Forelimb muscle (tissue), 1 donor: ENCODE measurements around the gene SUSD4. TPM values are rescaled to one million over a fixed set of nuclear protein-coding genes. Genes with fewer than 3 reads are reported as not detected.

Experiments
- DNase-seq: peaks from one replicate; pipeline ENCODE4 v3.0.0-alpha.2; 2013; ENCODE audit warnings: low read depth
- polyA plus RNA-seq: library from polyadenylated mRNA; unstranded; fragments of 120-200 nt; gene quantifications from one replicate; pipeline ENCODE4 v1.2.1, GENCODE V29; 2013; ENCODE audit not compliant: insufficient read length

SUSD4 gene
- polyA plus RNA-seq, 1 donor, result 4.6 TPM

- no peak for DNase-seq
Measured at GRCh38 chr1:223363057-223363855, 720 bp downstream of the SUSD4 start.

GRCh38 chr1:223358826-223359225 is 5.2 kb downstream of the SUSD4 start:
- no peak for DNase-seq

GRCh38 chr1:223355699-223356098 is 8.3 kb downstream of the SUSD4 start:
- no peak for DNase-seq

GRCh38 chr1:223353939-223354338 is 10.0 kb downstream of the SUSD4 start:
- no peak for DNase-seq

GRCh38 chr1:223352944-223353343 is 11.0 kb downstream of the SUSD4 start:
- DNase-seq, result no peak

GRCh38 chr1:223350361-223350908 is 13.5 kb downstream of the SUSD4 start:
- no peak for DNase-seq

GRCh38 chr1:223349241-223349640 is 14.7 kb downstream of the SUSD4 start:
- DNase-seq, result no peak

- DNase-seq, result no peak
Measured at GRCh38 chr1:223348439-223348838, 15.5 kb downstream of the SUSD4 start.

GRCh38 chr1:223347583-223347982 is 16.4 kb downstream of the SUSD4 start:
- no peak for DNase-seq

- DNase-seq, result no peak
Measured at GRCh38 chr1:223346311-223346710, 17.7 kb downstream of the SUSD4 start.

GRCh38 chr1:223345720-223346119 is 18.3 kb downstream of the SUSD4 start:
- no peak for DNase-seq

GRCh38 chr1:223344491-223344890 is 19.5 kb downstream of the SUSD4 start:
- no peak for DNase-seq

- no peak for DNase-seq
Measured at GRCh38 chr1:223343692-223344091, 20.3 kb downstream of the SUSD4 start.

- no peak for DNase-seq
Measured at GRCh38 chr1:223341121-223341520, 22.9 kb downstream of the SUSD4 start.

GRCh38 chr1:223340637-223341036 is 23.3 kb downstream of the SUSD4 start:
- DNase-seq, result no peak

GRCh38 chr1:223339861-223340260 is 24.1 kb downstream of the SUSD4 start:
- no peak for DNase-seq

- DNase-seq, result no peak
Measured at GRCh38 chr1:223338811-223339746, 24.9 kb downstream of the SUSD4 start.

GRCh38 chr1:223337174-223337869 is 26.7 kb downstream of the SUSD4 start:
- DNase-seq, result no peak

GRCh38 chr1:223334156-223334555 is 29.8 kb downstream of the SUSD4 start:
- DNase-seq, result no peak

GRCh38 chr1:223332997-223333396 is 31.0 kb downstream of the SUSD4 start:
- DNase-seq, result no peak

GRCh38 chr1:223331929-223332328 is 32.0 kb downstream of the SUSD4 start:
- DNase-seq, result no peak

GRCh38 chr1:223331301-223331700 is 32.7 kb downstream of the SUSD4 start:
- no peak for DNase-seq
